ENCODE results near the gene SLC33A1.
A peak's percentile ranks its signal among the peaks of the same experiment; 100 is the strongest.
"Not testable (repeated sequence)": the region's sequence is repeated elsewhere in the genome, so short reads cannot be mapped to it uniquely, and the experiment has no call there.

SLC33A1 gene

GRCh38 chr3:155861476-155862183 is 7.4 kb upstream of the SLC33A1 start:
- DNase-seq, result no peak

GRCh38 chr3:155860424-155860823 is 6.2 kb upstream of the SLC33A1 start:
- DNase-seq, result not testable (repeated sequence)

GRCh38 chr3:155859859-155860258 is 5.6 kb upstream of the SLC33A1 start:
- peak; percentile 20 for DNase-seq

- peak; percentile 26 for DNase-seq
Observed at GRCh38 chr3:155853214-155854140, 750 bp downstream of the SLC33A1 start.

DNA sequence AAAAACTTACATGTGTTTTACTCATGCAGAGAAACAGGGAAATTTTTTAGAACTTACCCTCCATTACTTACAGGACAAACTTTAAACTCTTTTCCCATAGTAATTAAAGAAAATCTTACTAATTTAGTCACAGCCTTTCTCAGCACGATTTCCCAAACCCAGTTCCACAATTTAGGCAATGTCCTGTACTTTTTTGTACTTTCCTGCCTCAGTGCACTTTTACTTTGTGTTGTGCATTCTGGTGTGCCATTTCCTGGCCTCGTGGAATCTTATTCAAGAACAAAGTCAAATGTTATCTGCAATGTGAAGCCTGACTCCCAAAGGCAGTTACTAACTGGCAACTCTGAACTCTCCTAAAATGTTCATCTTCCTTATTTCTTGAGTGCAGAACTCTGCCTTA is 1.9 kb downstream of the SLC33A1 start:
- no peak for DNase-seq

DNA sequence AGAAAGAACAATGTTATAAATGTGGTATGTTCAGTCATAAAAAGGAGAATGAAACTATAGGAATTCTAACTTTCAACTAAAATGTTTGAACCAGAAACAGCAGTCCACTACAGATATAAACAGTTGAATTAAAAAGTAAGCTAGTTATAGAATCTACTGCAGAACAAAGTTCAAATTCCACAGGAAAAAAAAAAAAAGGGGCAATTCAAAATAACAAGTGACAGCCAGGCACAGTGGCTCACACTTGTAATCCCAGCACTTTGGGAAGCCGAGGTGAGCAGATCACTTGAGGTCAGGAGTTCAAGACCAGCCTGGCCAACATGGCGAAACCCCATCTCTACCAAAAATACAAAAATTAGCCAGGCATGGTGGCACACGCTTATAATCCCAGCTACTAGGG is 4.8 kb downstream of the SLC33A1 start:
- DNase-seq, result not testable (repeated sequence)

DNA sequence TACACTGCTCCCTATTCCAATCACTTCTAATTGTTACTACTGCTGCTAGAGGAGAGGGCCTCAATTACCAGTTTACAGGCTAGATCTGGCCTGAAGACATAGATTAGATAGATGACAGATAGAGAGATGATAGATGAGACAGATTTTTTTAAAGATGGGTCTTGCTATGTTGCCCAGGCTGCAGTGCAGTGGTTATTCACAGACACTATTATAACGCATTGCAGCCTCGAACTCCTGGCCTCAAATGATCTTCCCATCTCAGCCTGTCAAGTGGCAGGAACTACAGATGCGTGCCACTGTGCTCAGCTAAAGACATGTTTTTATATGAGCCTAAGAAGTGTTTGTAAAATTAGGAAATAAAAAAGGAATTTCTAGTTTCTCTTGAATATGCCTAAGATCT is 6.2 kb downstream of the SLC33A1 start:
- no peak for DNase-seq

- no peak for DNase-seq
Observed at GRCh38 chr3:155846119-155846518, 8.1 kb downstream of the SLC33A1 start.

DNA sequence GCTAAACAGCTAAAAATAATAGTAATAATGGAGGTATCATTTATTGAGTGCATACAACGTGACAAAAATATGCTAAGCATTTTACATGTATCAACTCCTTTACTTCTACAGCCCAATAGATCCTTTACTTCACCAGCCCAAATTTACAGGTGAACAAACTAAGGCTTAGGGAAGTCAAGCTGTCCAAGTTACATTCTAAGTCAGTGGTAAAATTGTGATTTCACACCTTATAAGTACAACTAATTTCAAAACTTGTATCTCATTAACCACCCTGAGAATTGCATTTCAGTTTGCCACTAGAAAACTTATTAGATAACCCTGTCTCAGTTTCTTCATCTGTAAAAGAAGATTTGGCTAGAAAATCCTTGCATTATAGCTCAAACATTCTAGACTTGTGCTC is 10.7 kb downstream of the SLC33A1 start:
- DNase-seq, result no peak

DNA sequence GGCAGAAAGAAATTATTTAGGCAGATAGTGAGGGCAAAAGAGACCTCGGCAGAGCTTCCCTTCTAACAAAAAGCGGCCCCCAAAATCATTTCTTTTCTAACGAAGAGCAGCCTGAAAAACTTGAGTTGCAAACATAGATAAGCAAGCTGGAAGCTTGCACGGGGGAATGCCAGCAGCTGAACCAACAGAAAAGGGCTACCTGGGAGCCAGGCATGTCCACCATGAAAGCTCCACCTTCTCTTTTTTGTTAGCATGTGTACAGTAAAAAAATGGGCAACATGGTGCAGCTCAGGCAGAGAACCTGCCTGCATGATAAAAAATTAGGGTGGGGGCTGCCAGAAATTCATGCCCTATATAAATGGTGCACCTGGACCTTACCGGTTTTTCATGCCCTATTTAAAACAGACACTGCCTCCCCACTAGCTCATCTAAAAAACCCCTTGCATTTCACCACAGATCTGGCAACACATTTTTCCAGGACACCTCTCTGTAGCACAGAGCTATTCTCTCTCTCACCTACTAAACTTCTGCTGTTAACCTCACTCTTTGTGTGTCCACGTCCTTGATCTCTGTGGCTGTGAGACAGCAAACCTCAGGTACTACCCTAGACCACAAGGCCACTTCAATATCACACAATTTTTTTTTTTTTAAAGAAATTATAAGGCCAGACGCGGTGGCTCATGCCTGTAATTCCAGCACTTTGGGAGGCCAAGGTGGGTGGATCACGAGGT is 18.7 kb downstream of the SLC33A1 start:
- DNase-seq, result no peak

DNA sequence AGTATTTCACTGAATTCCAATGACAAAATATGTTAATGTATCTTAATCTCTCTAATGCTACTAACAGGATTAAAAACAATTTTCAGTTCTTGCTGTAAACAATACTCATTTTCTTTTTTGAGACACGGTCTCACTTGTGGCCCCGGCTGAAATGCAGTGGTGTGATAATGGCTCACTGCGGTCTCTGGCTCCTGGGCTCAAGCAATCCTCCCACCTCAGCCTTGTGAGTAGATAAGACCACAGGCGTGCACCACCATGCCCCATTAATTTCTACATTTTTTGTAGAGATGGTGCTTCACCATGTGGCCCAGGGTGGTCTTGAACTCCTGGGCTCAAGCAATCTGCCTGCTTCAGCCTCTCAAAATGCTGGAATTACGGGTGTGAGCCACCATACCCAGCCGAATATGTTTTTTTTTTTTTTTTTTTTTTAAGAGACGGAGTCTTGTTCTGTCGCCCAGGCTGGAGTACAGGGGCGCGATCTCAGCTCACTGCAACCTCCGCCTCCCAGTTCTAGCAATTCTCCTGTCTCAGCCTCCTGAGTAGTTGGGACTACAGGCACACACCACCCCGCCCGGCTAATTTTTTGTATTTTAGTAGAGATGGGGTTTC is 25.6 kb downstream of the SLC33A1 start:
- not testable (repeated sequence) for DNase-seq

- no peak for DNase-seq
Observed at GRCh38 chr3:155815030-155815545, 39.1 kb downstream of the SLC33A1 start.

DNA sequence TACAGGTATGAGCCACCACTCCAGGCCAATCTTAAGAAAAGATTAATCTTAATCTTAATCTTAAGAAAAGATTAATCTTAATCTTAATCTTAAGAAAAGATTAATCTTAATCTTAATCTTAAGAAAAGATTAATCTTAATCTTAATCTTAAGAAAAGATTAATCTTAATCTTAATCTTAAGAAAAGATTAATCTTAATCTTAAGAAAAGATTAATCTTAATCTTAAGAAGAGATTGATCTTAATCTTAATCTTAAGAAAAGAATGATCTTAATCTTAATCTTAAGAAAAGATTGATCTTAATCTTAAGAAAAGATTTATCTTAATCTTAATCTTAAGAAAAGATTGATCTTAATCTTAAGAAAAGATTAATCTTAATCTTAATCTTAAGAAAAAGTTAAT is 41.0 kb downstream of the SLC33A1 start:
- DNase-seq, result not testable (repeated sequence)

- no peak for DNase-seq
Observed at GRCh38 chr3:155809181-155809580, 45.0 kb downstream of the SLC33A1 start.

DNA sequence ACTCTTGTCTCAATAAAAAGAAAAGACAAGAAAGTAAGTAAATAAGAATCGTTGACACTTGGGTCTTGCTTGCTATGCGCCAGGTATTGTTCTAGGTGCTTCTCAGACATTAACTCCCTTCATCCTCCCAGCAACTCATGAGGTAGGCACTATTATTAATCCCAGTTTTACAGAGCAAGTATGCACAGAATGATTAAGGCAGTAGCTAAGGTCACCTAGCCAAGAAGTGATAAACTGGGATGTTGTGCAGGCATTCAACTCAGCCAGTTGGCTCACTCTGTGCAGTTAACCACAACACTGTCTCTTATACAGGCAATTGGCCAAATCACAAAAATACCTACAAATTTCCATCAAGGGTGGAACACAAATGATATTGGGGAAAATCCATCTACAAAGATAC is 46.4 kb downstream of the SLC33A1 start:
- DNase-seq, result no peak

DNA sequence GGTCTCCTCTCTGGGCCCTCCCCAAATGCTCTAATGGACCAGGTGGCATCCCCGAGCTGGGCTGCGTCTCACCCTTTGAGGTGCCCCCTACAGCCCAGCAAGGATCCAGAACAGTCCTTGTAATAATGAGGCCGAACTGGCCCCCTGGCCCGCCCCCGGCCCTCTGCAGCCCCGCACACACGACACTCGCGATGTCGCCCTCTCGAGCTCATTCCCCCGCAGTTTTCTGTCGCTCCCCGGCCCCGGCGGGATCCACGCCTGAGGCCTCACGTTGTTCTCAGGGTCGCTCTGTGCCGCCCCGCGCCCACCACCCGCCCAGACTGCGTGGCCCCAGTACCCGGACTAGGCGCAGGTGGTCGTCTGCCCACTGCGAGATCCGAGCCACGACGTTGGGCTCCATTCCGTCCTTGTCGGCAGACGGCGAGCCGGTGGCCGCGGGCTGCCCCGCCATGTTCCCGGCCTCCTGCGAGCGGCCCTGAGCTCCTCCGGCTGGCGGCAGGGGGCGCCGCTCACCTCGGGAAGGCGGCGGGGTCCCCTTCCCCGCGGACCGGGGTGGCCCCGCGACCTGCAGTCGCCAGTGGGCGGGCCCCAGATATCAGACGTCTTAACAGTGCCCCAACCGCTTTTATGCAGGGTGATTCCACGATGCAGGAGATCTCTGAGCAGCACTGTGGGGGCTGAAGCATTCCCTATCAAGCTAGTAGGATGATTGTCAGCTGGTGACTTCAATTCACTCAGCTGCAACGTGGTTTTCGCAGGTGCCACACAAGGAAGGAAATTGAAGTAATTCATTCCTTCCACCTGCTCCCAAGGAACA is 48.2 kb downstream of the SLC33A1 start, which contains the start of gene C3orf33:
Gene C3orf33, minus strand, starts transcription at position 477 of the 817 bp plus-strand sequence. Its CDS starts 26 bp downstream, at position 451.
- DNase-seq, result peak; percentile 81

DNA sequence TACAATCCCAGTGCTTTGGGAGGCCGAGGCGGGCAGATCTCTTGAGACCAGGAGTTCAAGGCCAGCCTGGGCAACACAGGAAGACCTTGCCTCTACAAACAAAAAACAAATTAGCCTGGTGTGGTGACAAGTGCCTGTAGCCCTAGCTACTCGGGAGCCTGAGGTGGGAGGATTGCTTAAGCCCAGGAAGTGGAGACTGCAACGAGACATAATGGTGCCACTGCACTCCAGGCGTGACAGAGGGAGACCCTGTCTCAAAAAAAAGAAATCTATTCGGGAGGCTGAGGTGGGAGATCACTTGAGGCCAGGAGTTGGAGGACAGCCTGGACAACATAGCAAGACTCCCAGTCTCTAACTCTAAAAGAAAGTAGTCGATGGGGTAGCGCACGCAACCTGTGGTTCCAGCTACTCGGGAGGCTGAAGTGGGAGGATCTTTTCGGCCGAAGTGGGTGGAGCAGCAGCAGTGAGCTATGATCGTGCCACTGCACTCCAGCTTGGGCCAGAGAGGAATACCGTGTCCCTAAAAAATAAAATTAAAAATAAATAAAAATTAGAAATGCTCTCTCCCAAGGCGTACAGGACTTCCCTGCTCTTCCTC is 48.9 kb downstream of the SLC33A1 start:
- no peak for DNase-seq

- DNase-seq, result no peak
Observed at GRCh38 chr3:155804323-155804722, 49.9 kb downstream of the SLC33A1 start.

- DNase-seq, result no peak
Observed at GRCh38 chr3:155792532-155792931, 61.7 kb downstream of the SLC33A1 start.

DNA sequence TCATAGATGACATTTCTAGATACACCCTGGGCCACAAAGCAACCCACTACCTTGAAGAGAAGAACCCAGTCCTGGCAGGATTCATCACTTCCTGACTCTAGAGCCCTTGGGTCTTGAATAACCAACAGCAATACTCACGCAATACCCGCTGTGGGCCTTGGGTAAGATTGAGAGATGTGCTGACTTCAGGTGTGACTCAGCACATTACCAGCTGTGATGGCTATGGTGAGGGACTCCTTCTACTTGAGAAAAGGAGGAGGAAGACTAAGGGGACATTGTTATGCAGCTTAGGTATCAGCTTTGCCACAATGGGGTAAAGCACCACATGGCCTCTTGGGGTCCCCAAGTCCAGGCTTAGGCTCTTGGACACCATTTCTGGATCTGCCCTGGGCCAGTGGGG is 63.0 kb downstream of the SLC33A1 start:
- no peak for DNase-seq

DNA sequence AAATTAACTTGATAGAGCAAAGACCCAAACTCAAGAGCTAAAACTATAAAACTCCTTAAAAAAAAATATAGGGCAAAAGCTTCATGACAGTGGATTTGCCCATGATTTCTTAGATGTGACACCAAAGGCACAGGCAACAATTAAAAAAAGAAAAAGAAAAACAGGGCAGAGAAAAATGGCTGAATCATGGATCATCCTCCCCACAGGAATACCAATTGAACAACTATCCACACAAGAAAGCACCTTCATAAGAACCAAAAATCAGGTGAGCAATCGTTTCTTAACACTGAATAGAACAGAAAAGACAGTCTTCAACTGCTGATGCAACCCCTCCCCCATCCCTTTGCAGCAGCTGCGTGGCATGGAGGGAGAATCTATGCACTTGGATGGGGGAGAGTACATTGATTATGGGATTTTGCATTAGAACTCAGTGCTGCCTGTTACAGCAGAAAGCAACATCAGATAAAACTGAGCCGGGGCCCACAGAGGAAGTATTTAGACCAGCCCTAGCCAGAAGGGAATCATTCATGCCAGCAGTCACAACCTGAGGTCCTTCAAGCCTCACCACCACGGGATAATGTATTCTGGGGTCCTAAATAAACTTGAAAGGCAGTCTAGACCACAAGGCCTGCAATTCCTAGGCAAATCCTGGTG is 63.8 kb downstream of the SLC33A1 start:
- no peak for DNase-seq
